ENCODE measurements around the gene PRELID1.
"Not testable (repeated sequence)": the region's sequence is repeated elsewhere in the genome, so short reads cannot be mapped to it uniquely, and the experiment has no call there.

The PRELID1 gene

GRCh38 chr5:177303121-177303924, at the start of gene PRELID1, which contains the start of gene RAB24:
Gene PRELID1 (plus strand): TSS chr5:177303799. CDS start chr5:177303986, 187 bp downstream.
Gene RAB24 (minus strand): TSS chr5:177303719. CDS start chr5:177303288, 431 bp downstream.
- DNase-seq, result peak; percentile 30

- DNase-seq, result no peak
Observed at GRCh38 chr5:177256296-177256695, 47.3 kb upstream of the PRELID1 start.

GRCh38 chr5:177258711-177259110, 44.9 kb upstream of the PRELID1 start:
- not testable (repeated sequence) for DNase-seq

- no peak for DNase-seq
Observed at GRCh38 chr5:177260961-177261360, 42.6 kb upstream of the PRELID1 start.

- no peak for DNase-seq
Observed at GRCh38 chr5:177261510-177261909, 42.1 kb upstream of the PRELID1 start.

GRCh38 chr5:177264178-177264577, 39.4 kb upstream of the PRELID1 start:
- DNase-seq, result no peak

- DNase-seq, result no peak
Observed at GRCh38 chr5:177265395-177265794, 38.2 kb upstream of the PRELID1 start.

GRCh38 chr5:177269232-177269895, 34.2 kb upstream of the PRELID1 start:
- DNase-seq, result no peak

GRCh38 chr5:177269976-177270375, 33.6 kb upstream of the PRELID1 start:
- no peak for DNase-seq

- DNase-seq, result no peak
Observed at GRCh38 chr5:177270653-177271052, 32.9 kb upstream of the PRELID1 start.

- DNase-seq, result no peak
Observed at GRCh38 chr5:177271113-177271512, 32.5 kb upstream of the PRELID1 start.

GRCh38 chr5:177275883-177276282, 27.7 kb upstream of the PRELID1 start:
- DNase-seq, result no peak

- no peak for DNase-seq
Observed at GRCh38 chr5:177276886-177277285, 26.7 kb upstream of the PRELID1 start.

- no peak for DNase-seq
Observed at GRCh38 chr5:177288191-177288590, 15.4 kb upstream of the PRELID1 start.

- DNase-seq, result no peak
Observed at GRCh38 chr5:177290816-177291596, 12.6 kb upstream of the PRELID1 start.

GRCh38 chr5:177291735-177292134, 11.9 kb upstream of the PRELID1 start:
- DNase-seq, result no peak

GRCh38 chr5:177293819-177294581, 9.6 kb upstream of the PRELID1 start:
- DNase-seq, result no peak

- DNase-seq, result no peak
Observed at GRCh38 chr5:177294632-177295031, 9.0 kb upstream of the PRELID1 start.

GRCh38 chr5:177295924-177296323, 7.7 kb upstream of the PRELID1 start:
- no peak for DNase-seq

- DNase-seq, result no peak
Observed at GRCh38 chr5:177296581-177296980, 7.0 kb upstream of the PRELID1 start.

GRCh38 chr5:177297922-177298321, 5.7 kb upstream of the PRELID1 start:
- no peak for DNase-seq

GRCh38 chr5:177299697-177300096, 3.9 kb upstream of the PRELID1 start:
- no peak for DNase-seq
